Measurements from ENCODE around the gene MRPS15. TPM values are rescaled to one million over a fixed set of nuclear protein-coding genes. Genes with fewer than 3 reads are reported as not detected.

MRPS15 gene
- total and polyA plus RNA-seq, 2 donors from 2014 or later = 48.1 to 160 TPM

DNA sequence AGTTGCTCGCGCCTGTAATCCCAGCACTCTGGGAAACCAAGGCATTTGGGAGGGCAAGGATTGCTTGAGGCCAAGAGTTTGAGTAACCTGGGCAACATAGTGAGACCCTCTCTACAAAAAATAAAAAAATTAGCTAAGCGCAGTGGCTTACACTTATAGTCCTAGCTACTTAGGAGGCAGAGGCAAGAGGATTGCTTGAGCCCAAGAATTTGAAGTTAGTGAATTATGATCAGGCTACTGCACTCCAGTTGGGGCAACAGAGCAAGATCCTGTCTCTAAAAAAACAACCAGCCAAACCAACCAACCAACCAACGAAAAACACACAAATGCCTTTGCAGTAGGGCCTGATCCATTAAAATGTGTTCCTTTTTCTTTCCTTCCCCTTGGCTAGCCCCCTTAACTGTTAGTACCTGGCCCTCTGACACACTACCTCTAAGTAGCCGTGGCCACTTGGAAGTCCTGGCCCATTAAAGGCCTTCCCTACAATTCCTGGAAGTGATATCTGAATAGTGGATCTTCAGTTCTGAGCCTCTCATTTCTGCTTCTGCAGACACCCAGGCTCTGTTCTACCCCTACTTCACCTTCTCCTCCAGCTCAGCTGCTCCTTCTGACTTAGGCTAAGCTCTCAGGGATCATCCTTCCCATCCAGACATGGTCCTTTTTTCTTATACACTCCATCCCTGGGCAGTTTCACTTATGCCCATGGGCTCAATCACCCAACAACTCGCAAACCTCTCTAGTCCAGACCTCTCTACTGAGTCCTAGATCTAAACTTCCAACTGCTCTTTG is 10.4 kb downstream of the MRPS15 start:
- intact Hi-C loops (cut with DNase I) = no loop called here
- FAIRE-seq (no peak), DNase-seq (no peak)
- Histone ChIP-seq H3K9me3 (ENCODE audit: control insufficient read depth in 2 of 3, insufficient read depth in 1 of 3, low read length in 3 of 3) (no peaks in the 10 kb centered on the region), H3K27me3 (ENCODE audit: control insufficient read depth, insufficient read depth, low read length) (no peaks in the 10 kb centered on the region), H3K4me3 (ENCODE audit: low read length in 3 of 3) (no peak overlapping the region), H3K9ac (ENCODE audit: low read length in 3 of 3) (no peak overlapping the region), H3K4me1 (ENCODE audit: control insufficient read depth in 2 of 3, insufficient read depth in 2 of 3, low read depth in 1 of 3, low read length in 3 of 3) (peaks cover 0 to 2% (median 0%) of the 10 kb centered on the region in 3 donors), H3K36me3 (ENCODE audit: control insufficient read depth in 2 of 3, insufficient read depth in 3 of 3, low read length in 3 of 3) (peaks cover 6 to 30% (median 22%) of the 10 kb centered on the region in 3 donors), H3K27ac (ENCODE audit: low read depth in 2 of 2, low read length in 2 of 2) (no peak overlapping the region)
- TF ChIP-seq, protein P1, sequence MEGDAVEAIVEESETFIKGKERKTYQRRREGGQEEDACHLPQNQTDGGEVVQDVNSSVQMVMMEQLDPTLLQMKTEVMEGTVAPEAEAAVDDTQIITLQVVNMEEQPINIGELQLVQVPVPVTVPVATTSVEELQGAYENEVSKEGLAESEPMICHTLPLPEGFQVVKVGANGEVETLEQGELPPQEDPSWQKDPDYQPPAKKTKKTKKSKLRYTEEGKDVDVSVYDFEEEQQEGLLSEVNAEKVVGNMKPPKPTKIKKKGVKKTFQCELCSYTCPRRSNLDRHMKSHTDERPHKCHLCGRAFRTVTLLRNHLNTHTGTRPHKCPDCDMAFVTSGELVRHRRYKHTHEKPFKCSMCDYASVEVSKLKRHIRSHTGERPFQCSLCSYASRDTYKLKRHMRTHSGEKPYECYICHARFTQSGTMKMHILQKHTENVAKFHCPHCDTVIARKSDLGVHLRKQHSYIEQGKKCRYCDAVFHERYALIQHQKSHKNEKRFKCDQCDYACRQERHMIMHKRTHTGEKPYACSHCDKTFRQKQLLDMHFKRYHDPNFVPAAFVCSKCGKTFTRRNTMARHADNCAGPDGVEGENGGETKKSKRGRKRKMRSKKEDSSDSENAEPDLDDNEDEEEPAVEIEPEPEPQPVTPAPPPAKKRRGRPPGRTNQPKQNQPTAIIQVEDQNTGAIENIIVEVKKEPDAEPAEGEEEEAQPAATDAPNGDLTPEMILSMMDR (IDR thresholded peaks at IDR 0.05; ENCODE audit: borderline replicate concordance, extremely low read depth, insufficient read depth) = no peak

- DNase-seq = no peak
- TF ChIP-seq, protein P1 (IDR thresholded peaks at IDR 0.05; ENCODE audit: borderline replicate concordance, extremely low read depth, insufficient read depth) = no peak
- H3K4me3 ChIP-seq (ENCODE audit: low read length in 3 of 3) = no peak overlapping the region
- H3K9ac ChIP-seq (ENCODE audit: low read length in 3 of 3) = no peak overlapping the region
- intact Hi-C loops (cut with DNase I) = no loop called here
- H3K36me3 ChIP-seq (ENCODE audit: control insufficient read depth in 2 of 3, insufficient read depth in 3 of 3, low read length in 3 of 3) = peaks cover 6 to 30% (median 21%) of the 10 kb centered on the region in 3 donors
- no peaks in the 10 kb centered on the region for H3K27me3 ChIP-seq (ENCODE audit: control insufficient read depth, insufficient read depth, low read length)
- H3K27ac ChIP-seq (ENCODE audit: low read depth in 2 of 2, low read length in 2 of 2) = no peak overlapping the region
- no peak for FAIRE-seq
- no peaks in the 10 kb centered on the region for H3K9me3 ChIP-seq (ENCODE audit: control insufficient read depth in 2 of 3, insufficient read depth in 1 of 3, low read length in 3 of 3)
- H3K4me1 ChIP-seq (ENCODE audit: control insufficient read depth in 2 of 3, insufficient read depth in 2 of 3, low read depth in 1 of 3, low read length in 3 of 3) = peaks cover 0 to 2% (median 0%) of the 10 kb centered on the region in 3 donors
Observed at GRCh38 chr1:36453051-36453450, 11.1 kb downstream of the MRPS15 start.

DNA sequence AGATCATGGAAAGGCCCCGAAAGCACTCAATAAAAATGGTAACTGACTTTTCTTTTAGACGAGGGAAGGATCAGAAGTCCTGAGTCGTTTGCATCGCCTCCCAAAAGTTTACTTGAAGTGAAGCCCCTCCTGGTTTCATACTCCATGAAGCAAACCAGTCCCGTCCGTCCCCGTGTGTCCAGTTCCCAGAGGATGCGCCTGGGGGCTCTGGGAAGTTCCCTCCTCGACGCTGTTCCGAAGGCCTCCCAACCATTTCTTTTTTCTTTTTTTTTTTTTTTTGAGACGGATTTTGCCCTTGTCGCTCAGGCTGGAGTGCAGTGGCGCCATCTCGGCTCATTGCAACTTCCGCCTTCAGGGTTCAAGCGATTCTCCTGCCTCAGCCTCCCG is 13.3 kb downstream of the MRPS15 start:
- H3K9me3 ChIP-seq (ENCODE audit: control insufficient read depth in 2 of 3, insufficient read depth in 1 of 3, low read length in 3 of 3) = no peaks in the 10 kb centered on the region
- FAIRE-seq = no peak
- DNase-seq = no peak
- peak overlapping the region; percentile 97 to 99 for H3K27ac ChIP-seq (ENCODE audit: low read depth in 2 of 2, low read length in 2 of 2)
- H3K4me3 ChIP-seq (ENCODE audit: low read length in 3 of 3) = peak overlapping the region; percentile 74 to 88 (median 87)
- H3K27me3 ChIP-seq (ENCODE audit: control insufficient read depth, insufficient read depth, low read length) = no peaks in the 10 kb centered on the region
- TF ChIP-seq, protein P1 (IDR thresholded peaks at IDR 0.05; ENCODE audit: borderline replicate concordance, extremely low read depth, insufficient read depth) = no peak
- H3K9ac ChIP-seq (ENCODE audit: low read length in 3 of 3) = peak overlapping the region; percentile 27 to 98 (median 66)
- peaks cover 0 to 2% (median 0%) of the 10 kb centered on the region in 3 donors for H3K4me1 ChIP-seq (ENCODE audit: control insufficient read depth in 2 of 3, insufficient read depth in 2 of 3, low read depth in 1 of 3, low read length in 3 of 3)
- H3K36me3 ChIP-seq (ENCODE audit: control insufficient read depth in 2 of 3, insufficient read depth in 3 of 3, low read length in 3 of 3) = peaks cover 2 to 15% (median 9%) of the 10 kb centered on the region in 3 donors
- intact Hi-C loops (cut with DNase I) = no loop called here

All from kidney (tissue), 14 donors.